NT2/D1 (cell line): ENCODE results near the gene PLEKHH2.
"Not testable (repeated sequence)": the region's sequence is repeated elsewhere in the genome, so short reads cannot be mapped to it uniquely, and the experiment has no call there.

ENCODE experiments used
- DNase-seq: peaks from one replicate; pipeline ENCODE4 v3.0.0-alpha.2; 2011; ENCODE audit warnings: low read depth, low spot score
- H3K27me3 ChIP-seq: 2 replicates; pipeline ENCODE4 v1.6.0; 2011; ENCODE audit warnings: mild to moderate bottlenecking; ENCODE audit not compliant: insufficient read length, insufficient read depth
- H3K36me3 ChIP-seq: 2 replicates; pipeline ENCODE4 v1.6.1; 2011; ENCODE audit warnings: mild to moderate bottlenecking, low read length, mixed read lengths; ENCODE audit not compliant: insufficient read depth, insufficient read length
- H3K4me1 ChIP-seq: 2 replicates; pipeline ENCODE4 v1.5.1; 2011; ENCODE audit not compliant: insufficient read depth, insufficient read length
- H3K4me3 ChIP-seq: 2 replicates; pipeline ENCODE4 v1.5.1; 2011; ENCODE audit warnings: low read depth; ENCODE audit not compliant: insufficient read length
- H3K9ac ChIP-seq: 2 replicates; pipeline ENCODE4 v1.6.0; 2011; ENCODE audit warnings: low read depth; ENCODE audit not compliant: insufficient read length
- H3K9me3 ChIP-seq: 2 replicates; pipeline ENCODE4 v1.5.1; 2011; ENCODE audit warnings: mild to moderate bottlenecking, low read length; ENCODE audit not compliant: insufficient read depth
- SUZ12 ChIP-seq: IDR thresholded peaks from 2 replicates; pipeline ENCODE4 v1.6.1; 2011; ENCODE audit not compliant: insufficient read length, insufficient read depth; ENCODE audit errors: extremely low read depth
- YY1 ChIP-seq: IDR thresholded peaks from 2 replicates; pipeline ENCODE4 v1.6.1; 2011; ENCODE audit not compliant: insufficient read length, insufficient read depth
- ZNF274 ChIP-seq: IDR thresholded peaks from 2 replicates; pipeline ENCODE4 v1.6.1; 2011; ENCODE audit warnings: mild to moderate bottlenecking, low read depth, low read length

The PLEKHH2 gene

DNA sequence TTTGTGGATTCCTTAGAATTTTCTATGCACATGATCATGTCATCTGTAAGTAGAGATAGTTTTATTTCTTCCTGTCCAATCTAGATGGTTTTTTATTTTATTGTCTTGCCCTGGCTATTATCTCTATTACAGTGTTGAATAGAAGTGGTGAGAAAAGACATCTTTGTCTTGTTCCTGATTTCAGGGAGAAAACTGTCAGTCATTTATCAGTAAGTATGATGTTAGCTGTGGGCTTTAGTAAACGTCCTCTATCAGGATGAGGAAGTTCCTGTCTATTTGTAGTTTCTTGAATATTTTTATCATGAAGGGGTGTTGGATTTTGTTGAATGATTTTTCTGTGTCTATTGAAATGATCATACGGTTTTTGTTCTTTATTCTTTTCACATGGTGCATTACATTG lies 5.3 kb downstream of the PLEKHH2 start:
- Histone ChIP-seq H3K4me1 (peaks cover 2% of the 10 kb centered on the region), H3K36me3 (no peaks in the 10 kb centered on the region)
- no peak for DNase-seq

DNA sequence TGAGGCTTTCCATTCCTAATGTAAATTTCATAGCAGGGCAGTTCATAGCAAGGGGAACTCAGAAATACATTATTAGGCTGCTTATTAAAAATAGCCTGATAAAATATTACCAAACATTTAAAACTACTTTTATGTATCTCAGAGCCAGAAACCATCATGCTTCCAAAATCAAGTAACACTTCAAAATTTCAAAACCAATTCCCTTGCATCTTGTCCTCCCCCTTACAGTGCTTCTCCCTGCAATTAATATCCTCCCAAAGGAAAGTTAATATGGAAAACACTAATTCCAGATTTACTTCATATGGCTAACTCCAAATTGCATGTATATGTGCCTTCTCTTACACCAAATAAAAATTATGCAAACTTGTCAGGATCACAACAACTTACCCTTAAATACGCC lies 6.6 kb downstream of the PLEKHH2 start:
- Histone ChIP-seq H3K9ac (no peak overlapping the region), H3K4me3 (no peak overlapping the region), H3K36me3 (no peaks in the 10 kb centered on the region), H3K27me3 (peaks cover 5% of the 10 kb centered on the region), H3K4me1 (no peaks in the 10 kb centered on the region), H3K9me3 (no peaks in the 10 kb centered on the region)
- TF ChIP-seq ZNF274 (no peak), YY1 (no peak), SUZ12 (no peak)
- no peak for DNase-seq

More for the DNA sequence above, 5.3 kb downstream of the PLEKHH2 start:
- Histone ChIP-seq H3K9ac (no peak overlapping the region), H3K9me3 (no peaks in the 10 kb centered on the region), H3K4me3 (no peak overlapping the region), H3K27me3 (peaks cover 19% of the 10 kb centered on the region)
- TF ChIP-seq ZNF274, result no peak
- no peak for TF ChIP-seq SUZ12
- TF ChIP-seq YY1, result no peak

DNA sequence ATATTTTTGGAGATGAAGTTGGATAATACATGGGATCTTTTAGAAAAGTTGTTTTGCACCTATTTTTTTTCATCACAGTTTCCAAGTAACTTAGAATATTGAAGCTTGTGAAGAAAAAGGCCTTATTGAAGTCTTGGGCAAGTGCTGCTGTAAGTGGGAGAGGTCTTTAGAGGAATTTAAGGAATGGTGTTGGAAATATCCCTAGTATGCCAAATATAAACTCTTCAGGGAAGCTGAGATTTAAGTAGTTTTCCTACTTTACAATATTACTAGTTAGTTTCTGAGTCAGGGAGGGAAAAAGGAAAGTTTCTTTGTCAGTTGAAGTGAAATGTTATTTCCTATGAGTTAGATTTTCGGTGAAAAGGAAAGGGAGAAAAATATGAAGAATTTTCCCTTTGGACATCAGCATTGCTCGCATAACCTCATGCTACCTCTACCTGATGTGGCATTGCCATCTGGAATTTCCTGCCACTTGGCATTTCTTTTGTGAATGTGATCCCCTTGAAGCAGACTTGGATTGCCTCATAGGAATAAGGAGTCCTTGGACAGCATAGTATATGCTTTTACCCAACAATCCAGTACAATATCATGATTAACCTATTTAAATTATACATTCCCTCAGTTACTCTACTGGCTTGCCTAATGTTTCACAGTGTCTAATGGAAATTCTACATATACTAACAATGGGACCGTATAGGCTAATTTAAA lies 12.1 kb downstream of the PLEKHH2 start:
- H3K9ac ChIP-seq, result no peak overlapping the region
- no peaks in the 10 kb centered on the region for H3K9me3 ChIP-seq
- no peak overlapping the region for H3K4me3 ChIP-seq
- TF ChIP-seq YY1, result no peak
- TF ChIP-seq SUZ12, result no peak
- TF ChIP-seq ZNF274, result no peak
- H3K27me3 ChIP-seq, result no peaks in the 10 kb centered on the region
- H3K36me3 ChIP-seq, result no peaks in the 10 kb centered on the region
- no peaks in the 10 kb centered on the region for H3K4me1 ChIP-seq
- DNase-seq, result no peak

DNA sequence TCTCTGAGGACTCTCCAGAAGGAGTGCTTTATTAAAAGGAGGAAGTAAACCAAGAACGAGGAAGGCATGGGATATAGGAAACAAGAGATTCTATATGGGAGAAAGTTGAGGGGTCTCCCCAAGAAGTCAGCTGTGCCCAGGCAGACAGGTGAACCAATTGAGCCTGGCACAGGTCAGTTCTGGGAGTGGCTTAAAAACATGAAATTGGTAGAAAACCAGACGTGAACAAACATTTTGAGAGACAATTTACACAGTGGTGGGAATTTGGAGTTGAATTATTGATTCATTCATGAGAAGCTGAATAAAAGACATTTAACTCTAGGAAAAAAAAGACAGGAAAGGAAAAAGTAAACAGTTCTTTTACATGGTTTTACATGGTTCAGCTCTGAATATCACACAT lies 16.4 kb downstream of the PLEKHH2 start:
- DNase-seq, result no peak
- no peak for TF ChIP-seq SUZ12
- no peak for TF ChIP-seq ZNF274
- no peaks in the 10 kb centered on the region for H3K36me3 ChIP-seq
- H3K27me3 ChIP-seq, result no peaks in the 10 kb centered on the region
- no peaks in the 10 kb centered on the region for H3K4me1 ChIP-seq
- H3K9ac ChIP-seq, result no peak overlapping the region
- no peak overlapping the region for H3K4me3 ChIP-seq
- no peaks in the 10 kb centered on the region for H3K9me3 ChIP-seq

GRCh38 chr2:43657241-43657640 lies 20.2 kb downstream of the PLEKHH2 start:
- no peak for DNase-seq
- Histone ChIP-seq H3K36me3 (no peaks in the 10 kb centered on the region), H3K27me3 (no peaks in the 10 kb centered on the region), H3K4me1 (no peaks in the 10 kb centered on the region), H3K9ac (no peak overlapping the region), H3K4me3 (no peak overlapping the region), H3K9me3 (no peaks in the 10 kb centered on the region)
- no peak for TF ChIP-seq SUZ12
- TF ChIP-seq YY1, result no peak
- TF ChIP-seq ZNF274, result no peak

DNA sequence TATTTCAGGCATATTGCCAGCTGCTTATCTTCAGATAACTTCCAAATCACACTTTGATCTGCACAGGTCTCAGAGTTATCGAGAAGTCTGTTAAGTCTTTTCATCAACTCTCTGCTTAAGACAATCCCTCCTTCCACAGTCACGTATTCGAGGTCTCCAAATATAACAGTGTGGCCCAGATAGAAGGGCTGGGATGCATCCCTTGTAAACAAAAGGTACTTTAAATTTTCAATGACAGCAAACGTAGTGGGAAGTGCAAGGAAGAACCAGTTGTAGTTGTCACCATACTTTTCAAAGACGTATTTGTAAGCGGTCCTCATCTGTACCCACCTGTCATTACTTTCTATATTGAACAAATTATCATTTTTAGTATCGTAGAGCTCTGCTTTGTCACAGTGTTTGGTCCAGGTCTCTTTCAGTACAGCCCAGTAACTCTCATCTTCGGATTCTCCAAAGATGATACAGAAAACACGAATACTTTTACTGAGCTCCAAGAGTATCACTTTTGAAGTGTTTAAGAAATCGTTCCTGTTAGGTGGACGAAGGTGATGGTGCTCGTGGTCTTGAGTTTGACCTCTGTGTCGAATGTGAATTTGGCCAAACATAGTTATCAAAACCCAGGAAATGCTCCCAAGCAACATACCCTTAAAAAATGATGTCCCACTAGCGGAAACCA lies 38.7 kb downstream of the PLEKHH2 start:
- no peaks in the 10 kb centered on the region for H3K4me1 ChIP-seq
- TF ChIP-seq SUZ12 (no peak), ZNF274 (no peak), YY1 (no peak)
- H3K9ac ChIP-seq, result no peak overlapping the region
- no peak overlapping the region for H3K4me3 ChIP-seq
- no peak for DNase-seq
- no peaks in the 10 kb centered on the region for H3K36me3 ChIP-seq
- no peaks in the 10 kb centered on the region for H3K27me3 ChIP-seq
- H3K9me3 ChIP-seq, result peaks cover 5% of the 10 kb centered on the region; the same call in 1 of the 2 replicates

- no peaks in the 10 kb centered on the region for H3K4me1 ChIP-seq
- peaks cover 5% of the 10 kb centered on the region; the same call in 1 of the 2 replicates for H3K9me3 ChIP-seq
- no peak within 1 kb of the TSS for H3K9ac ChIP-seq
- H3K36me3 ChIP-seq, result no peaks in the 10 kb centered on the region
- DNase-seq, result no peak
- H3K27me3 ChIP-seq, result no peaks in the 10 kb centered on the region
- no peak within 1 kb of the TSS for H3K4me3 ChIP-seq
- TF ChIP-seq YY1 (no peak), ZNF274 (no peak), SUZ12 (no peak)
Observed at GRCh38 chr2:43676322-43677050, 39.4 kb downstream of the PLEKHH2 start, which contains the start of gene C1GALT1C1L. Gene C1GALT1C1L, minus strand, starts transcription at chr2:43676429. Its CDS starts 107 bp downstream, at chr2:43676322.

- not testable (repeated sequence) for H3K4me1 ChIP-seq, H3K36me3 ChIP-seq, H3K4me3 ChIP-seq, H3K9me3 ChIP-seq, DNase-seq, H3K9ac ChIP-seq, H3K27me3 ChIP-seq
Observed at GRCh38 chr2:43677783-43678182, 40.7 kb downstream of the PLEKHH2 start.
